SK-N-MC (cell line): ENCODE data around the gene GPR89B.
"Not testable (repeated sequence)": the region's sequence is repeated elsewhere in the genome, so short reads cannot be mapped to it uniquely, and the experiment has no call there.

Experiments
- EZH2 ChIP-seq: fragments of 200-600 bp; sonication (generic); IDR thresholded peaks from one replicate; pipeline ENCODE4 v1.6.1; 2017; ENCODE audit warnings: antibody characterized with exemption
- FOXP2 ChIP-seq: optimal IDR thresholded peaks from 2 replicates; pipeline ENCODE3; 2011; ENCODE audit warnings: mild to moderate bottlenecking, moderate library complexity; ENCODE audit not compliant: insufficient read depth; ENCODE audit errors: extremely low read length, control extremely low read depth
- POLR2AphosphoS5 ChIP-seq: IDR thresholded peaks from 2 replicates; pipeline ENCODE4 v1.6.1; 2012; ENCODE audit warnings: mild to moderate bottlenecking, low read depth, low read length, borderline replicate concordance

- TF ChIP-seq EZH2, POLR2AphosphoS5, FOXP2: not testable (repeated sequence)
Measured at GRCh38 chr1:147931137-147931536, 2.9 kb downstream of the GPR89B start.
